ACHN (cell line): ENCODE data around the gene SEPTIN10.
"Not testable (repeated sequence)": the region's sequence is repeated elsewhere in the genome, so short reads cannot be mapped to it uniquely, and the experiment has no call there.

ENCODE experiments used
- DNase-seq: peaks from one replicate; pipeline ENCODE4 v3.0.0-alpha.2; 2015
- in situ Hi-C: cut with HindIII; loops from 2 replicates; pipeline ENCODE4 v1.10.0; 2017; ENCODE audit warnings: low sequenced_read_pairs, low pct_ligation_motif_present, low pct_unique_long_range_greater_than_20kb

SEPTIN10 gene

GRCh38 chr2:109611467-109612095, 2.2 kb downstream of the SEPTIN10 start:
- peak; percentile 51 for DNase-seq
- in situ Hi-C loops = no loop called here

- DNase-seq = peak; percentile 66
- in situ Hi-C loops = no loop called here
Observed at GRCh38 chr2:109609352-109610024, 4.3 kb downstream of the SEPTIN10 start.

- peak; percentile 34 for DNase-seq
- in situ Hi-C loops = no loop called here
Observed at GRCh38 chr2:109607766-109608165, 6.0 kb downstream of the SEPTIN10 start.

GRCh38 chr2:109604597-109604996, 9.2 kb downstream of the SEPTIN10 start:
- in situ Hi-C loops = no loop called here
- DNase-seq = peak; percentile 65

- no peak for DNase-seq
- in situ Hi-C loops = no loop called here
Observed at GRCh38 chr2:109602617-109603188, 11.1 kb downstream of the SEPTIN10 start.

- no peak for DNase-seq
- in situ Hi-C loops = no loop called here
Observed at GRCh38 chr2:109601783-109602182, 12.0 kb downstream of the SEPTIN10 start.

- in situ Hi-C loops = no loop called here
- no peak for DNase-seq
Observed at GRCh38 chr2:109597283-109597682, 16.5 kb downstream of the SEPTIN10 start.

GRCh38 chr2:109595644-109596043, 18.1 kb downstream of the SEPTIN10 start:
- no peak for DNase-seq
- in situ Hi-C loops = no loop called here

GRCh38 chr2:109594246-109594885, 19.4 kb downstream of the SEPTIN10 start:
- no peak for DNase-seq
- in situ Hi-C loops = no loop called here

- no peak for DNase-seq
- in situ Hi-C loops = no loop called here
Observed at GRCh38 chr2:109592905-109593304, 20.9 kb downstream of the SEPTIN10 start.

- no peak for DNase-seq
- in situ Hi-C loops = no loop called here
Observed at GRCh38 chr2:109591206-109591605, 22.6 kb downstream of the SEPTIN10 start.

GRCh38 chr2:109586687-109587086, 27.1 kb downstream of the SEPTIN10 start:
- in situ Hi-C loops = no loop called here
- no peak for DNase-seq

GRCh38 chr2:109582928-109583895, 30.6 kb downstream of the SEPTIN10 start:
- DNase-seq = no peak
- in situ Hi-C loops = no loop called here

- DNase-seq, in situ Hi-C loops: not testable (repeated sequence)
Observed at GRCh38 chr2:109577630-109578029, 36.1 kb downstream of the SEPTIN10 start.

GRCh38 chr2:109575373-109575772, 38.4 kb downstream of the SEPTIN10 start:
- DNase-seq = no peak
- in situ Hi-C loops = no loop called here

GRCh38 chr2:109563980-109564550, 49.7 kb downstream of the SEPTIN10 start:
- in situ Hi-C loops = no loop called here
- no peak for DNase-seq

- no peak for DNase-seq
- in situ Hi-C loops = no loop called here
Observed at GRCh38 chr2:109563288-109563687, 50.5 kb downstream of the SEPTIN10 start.

GRCh38 chr2:109562421-109562820, 51.3 kb downstream of the SEPTIN10 start:
- DNase-seq = no peak
- in situ Hi-C loops = no loop called here
